NCI-H2081 (cell line): Measurements from ENCODE around the gene LACTBL1.

Experiments
- DNase-seq, 2 experiments: peaks; one replicate each; lab custom pipeline; 2025; lab: John Stamatoyannopoulos, UW

LACTBL1 gene

GRCh38 chr1:22944346-22945055 lies 28.2 kb downstream of the LACTBL1 start:
- DNase-seq = no peak

- no peak for DNase-seq
Observed at GRCh38 chr1:22941257-22941656, 31.4 kb downstream of the LACTBL1 start.

DNA sequence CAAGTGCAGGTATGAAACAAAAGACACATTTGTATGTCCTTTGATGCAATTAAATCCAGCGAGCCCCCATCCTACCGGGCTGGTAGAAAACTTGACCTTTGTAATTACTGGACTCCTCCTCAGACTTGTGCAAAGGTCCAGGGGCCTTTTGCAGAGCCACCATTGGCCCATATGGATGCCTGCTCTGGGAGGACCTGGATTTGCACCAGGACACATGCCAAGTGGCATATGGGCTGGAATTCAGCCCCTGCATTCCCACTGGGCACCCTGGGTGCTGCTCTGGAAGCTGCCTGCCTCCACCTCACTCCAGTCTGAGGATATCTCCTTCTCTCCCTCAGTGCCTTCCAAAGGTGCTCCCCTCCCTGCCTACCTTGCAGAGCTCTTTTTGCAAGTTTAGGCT lies 36.0 kb downstream of the LACTBL1 start:
- DNase-seq = no peak

DNA sequence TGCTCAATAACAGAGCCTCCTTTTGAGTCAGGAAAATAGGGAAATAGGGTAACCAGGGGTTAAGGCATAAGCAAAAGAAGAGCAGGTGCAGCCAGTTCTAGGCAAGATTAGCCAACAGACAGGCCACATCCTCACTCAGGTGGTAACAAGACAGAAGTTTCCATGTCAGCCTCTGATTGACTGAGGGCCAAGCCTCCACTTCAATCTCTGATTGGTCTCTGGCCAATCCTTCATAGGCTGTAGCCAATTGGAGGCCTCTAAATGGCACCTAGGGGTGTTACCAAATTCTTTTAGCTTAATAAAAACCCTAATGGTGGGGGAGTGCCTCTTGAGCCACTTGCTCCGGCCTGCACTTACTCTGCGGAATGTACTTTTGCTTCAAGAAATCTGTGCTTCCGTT lies 37.2 kb downstream of the LACTBL1 start:
- no peak for DNase-seq

DNA sequence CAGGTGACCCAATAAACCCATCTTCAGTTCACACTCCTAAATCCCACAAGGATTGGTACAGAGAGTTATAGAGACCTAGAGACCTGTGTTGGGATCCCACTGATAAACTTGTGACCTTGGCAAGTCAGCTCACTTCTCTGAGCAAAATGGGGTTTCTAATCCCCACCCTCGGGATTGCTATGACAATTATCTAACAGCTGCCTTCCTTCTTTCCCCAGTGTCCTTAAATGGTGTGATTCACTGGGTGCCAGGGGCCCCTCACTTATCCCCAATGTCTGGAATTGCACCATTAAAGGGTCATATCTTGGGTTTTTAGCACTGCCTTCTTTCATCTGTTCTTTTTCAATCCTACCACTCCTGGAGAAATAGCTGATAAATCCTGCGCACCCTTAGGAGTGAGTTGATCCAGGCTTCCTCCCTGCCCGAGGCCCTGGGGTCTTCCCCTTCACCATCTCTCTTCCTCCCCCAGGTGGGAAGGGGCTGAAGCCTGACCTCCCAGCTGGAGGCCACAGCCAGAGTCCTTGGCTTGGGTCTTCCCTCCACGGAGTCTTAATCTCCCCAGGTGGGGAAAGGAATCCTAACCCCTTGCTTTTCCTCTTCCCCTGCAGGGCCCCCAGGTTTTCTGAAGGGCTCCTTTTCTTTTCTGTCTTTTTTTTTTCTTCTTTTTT lies 39.7 kb downstream of the LACTBL1 start:
- no peak for DNase-seq

- DNase-seq = peak; percentile 20 to 54
Observed at GRCh38 chr1:22930240-22930912, 42.3 kb downstream of the LACTBL1 start.

DNA sequence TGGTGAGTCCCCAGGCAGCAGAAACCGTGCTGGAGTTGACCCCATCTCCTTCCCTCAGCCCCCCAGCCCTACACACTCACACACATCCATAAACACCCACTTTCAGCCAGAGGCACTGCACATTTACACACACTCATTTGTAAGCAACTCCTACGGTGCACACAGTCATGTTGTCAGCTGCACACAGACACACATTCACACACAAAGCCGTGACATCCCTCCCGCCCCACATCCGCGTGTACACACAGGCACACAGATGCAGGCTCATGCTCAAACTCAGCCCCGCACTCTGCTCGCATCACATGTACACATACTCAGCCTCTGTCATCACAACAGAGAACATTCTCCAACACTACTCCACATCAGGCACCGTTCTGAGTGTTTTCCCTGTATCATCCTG lies 47.6 kb downstream of the LACTBL1 start:
- DNase-seq = no peak

DNA sequence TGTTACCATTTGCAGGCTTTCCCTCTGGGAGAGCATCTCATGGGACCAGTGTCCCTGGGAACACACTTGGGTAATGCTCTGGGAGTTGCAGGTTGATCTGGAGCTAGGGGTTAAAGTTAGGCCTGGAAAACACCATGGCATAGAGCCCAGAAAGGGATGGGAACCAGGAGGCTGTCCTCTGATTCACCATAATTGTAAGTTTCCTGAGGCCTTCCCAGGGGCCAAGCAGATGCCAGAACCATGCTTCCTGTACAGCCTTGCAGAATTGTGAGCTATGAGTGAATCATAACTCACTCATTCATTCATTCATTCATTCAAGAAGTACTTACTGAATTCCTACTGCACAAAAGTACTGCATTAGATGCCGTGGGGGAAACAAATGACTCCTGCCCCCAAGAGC lies 50.0 kb downstream of the LACTBL1 start:
- no peak for DNase-seq

- DNase-seq = no peak
Observed at GRCh38 chr1:22921452-22922126, 51.1 kb downstream of the LACTBL1 start.

DNA sequence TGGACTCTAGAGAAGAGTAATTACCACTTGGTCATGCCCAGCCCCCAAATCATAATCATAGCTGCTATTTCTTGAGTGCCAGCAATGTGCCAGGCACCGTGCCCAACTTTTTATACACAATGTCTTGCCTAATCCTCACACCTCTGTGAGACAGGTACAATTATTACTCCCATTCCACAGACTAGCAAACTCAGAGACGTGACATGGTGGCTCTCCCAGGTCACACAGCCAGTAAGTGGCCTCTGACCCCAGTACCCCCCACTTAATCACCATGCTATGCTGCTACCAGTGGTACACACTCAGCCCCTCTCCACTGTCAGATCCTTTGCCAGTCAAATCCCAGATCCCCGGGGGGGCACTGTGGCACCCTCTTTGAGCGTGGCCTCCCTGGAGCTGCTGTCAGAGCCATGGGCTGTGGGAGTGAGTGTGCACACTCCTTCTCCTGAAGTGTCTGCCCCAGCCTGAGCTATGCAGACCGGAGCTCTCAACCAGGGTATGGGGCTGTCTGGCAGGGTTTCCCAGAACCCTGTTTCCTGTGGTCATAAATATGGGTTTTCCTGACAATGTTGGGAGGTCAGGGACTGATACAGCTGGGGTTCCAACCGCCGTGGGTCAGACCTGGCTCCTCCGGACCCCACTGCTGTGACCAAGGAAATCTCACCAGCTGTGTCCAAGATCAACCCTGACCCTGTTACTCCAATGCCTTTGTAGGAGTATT lies 51.8 kb downstream of the LACTBL1 start:
- no peak for DNase-seq

DNA sequence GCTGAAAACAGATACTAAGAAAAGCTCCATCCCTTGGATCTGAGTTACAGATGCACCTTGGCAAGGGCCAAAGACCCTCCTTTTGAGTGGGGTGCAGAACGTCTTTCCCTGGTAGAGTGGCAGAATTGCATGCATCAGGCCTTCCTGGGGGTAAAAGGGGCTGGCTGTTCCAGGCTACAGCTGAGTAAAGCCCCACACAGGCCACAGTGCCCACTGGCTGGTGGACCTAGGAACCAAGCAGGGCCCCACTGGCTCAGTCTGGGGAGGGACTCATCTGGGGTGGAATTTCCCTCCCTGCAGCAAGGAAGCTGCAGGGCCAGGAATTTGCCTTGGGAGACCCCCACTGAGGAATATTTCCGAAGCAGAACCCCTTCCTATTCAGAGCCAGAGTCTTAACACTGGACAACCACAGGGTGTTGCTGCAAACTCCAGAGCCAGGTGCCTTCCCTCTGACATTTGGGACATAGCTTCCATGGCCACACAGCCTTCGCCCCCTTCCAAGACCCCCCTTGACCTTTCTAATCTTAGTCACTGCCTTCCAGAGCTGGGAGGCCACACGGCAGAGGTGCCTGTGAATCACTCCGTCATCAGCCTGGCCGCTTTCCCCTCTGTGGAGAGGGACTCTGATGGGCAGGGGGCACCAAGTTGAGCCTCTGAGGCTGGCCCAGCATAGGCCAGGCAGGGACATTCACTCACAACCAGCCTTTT lies 52.5 kb downstream of the LACTBL1 start:
- DNase-seq = no peak

- no peak for DNase-seq
Observed at GRCh38 chr1:22919341-22920025, 53.2 kb downstream of the LACTBL1 start.

- no peak for DNase-seq
Observed at GRCh38 chr1:22918644-22919043, 54.0 kb downstream of the LACTBL1 start.

- no peak for DNase-seq
Observed at GRCh38 chr1:22917989-22918388, 54.7 kb downstream of the LACTBL1 start.

- peak; percentile 75 to 87 for DNase-seq
Observed at GRCh38 chr1:22916471-22916820, 56.2 kb downstream of the LACTBL1 start.

- DNase-seq = peak in 1 of 2 experiments; percentile 40
Observed at GRCh38 chr1:22915816-22916470, 56.7 kb downstream of the LACTBL1 start.

GRCh38 chr1:22915231-22915630 lies 57.4 kb downstream of the LACTBL1 start:
- no peak for DNase-seq

DNA sequence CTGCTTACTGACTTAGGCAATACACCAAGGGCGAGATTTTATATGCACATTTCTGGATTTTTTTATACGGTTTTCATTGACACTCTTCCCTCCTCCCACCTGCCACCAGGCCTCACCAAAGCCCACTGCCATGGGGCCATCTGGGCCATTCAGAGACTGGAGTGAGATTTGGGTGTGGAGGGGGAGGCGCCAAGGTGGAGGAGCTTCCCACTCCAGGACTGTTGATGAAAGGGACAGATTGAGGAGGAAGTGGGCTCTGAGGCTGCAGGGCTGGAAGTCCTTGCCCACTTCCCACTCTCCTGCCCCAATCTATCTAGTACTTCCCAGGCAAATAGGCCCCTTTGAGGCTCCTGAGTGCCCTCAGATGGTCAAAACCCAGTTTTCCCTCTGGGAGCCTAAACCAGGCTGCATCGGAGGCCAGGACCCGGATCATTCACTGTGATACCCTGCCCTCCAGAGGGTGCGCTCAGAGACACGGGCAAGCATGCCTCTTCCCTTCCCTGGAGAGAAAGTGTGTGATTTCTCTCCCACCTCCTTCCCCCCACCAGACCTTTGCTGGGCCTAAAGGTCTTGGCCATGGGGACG lies 57.9 kb downstream of the LACTBL1 start:
- no peak for DNase-seq

GRCh38 chr1:22914156-22914555 lies 58.5 kb downstream of the LACTBL1 start:
- no peak for DNase-seq
